Fibroblast of lung (primary cell): ENCODE data around the gene UROC1.

Source experiments
- EZH2 ChIP-seq: IDR thresholded peaks from 2 replicates; pipeline ENCODE4 v1.5.1; 2012; ENCODE audit warnings: low read length, control low read depth, mild to moderate bottlenecking; ENCODE audit errors: missing control alignments
- TF ChIP-seq, protein P1 (sequence below), 2 donors: IDR thresholded peaks in 1 of 2; conservative IDR thresholded peaks in 1 of 2; 1 replicate in 1 of 2; 2 replicates in 1 of 2; pipeline ENCODE4 v1.5.1; 2011 to 2012; ENCODE audit warnings: low read length in 2 of 2, control low read depth in 1 of 2, inconsistent platforms in 1 of 2, low read depth in 1 of 2, mild to moderate bottlenecking in 1 of 2

DNA sequence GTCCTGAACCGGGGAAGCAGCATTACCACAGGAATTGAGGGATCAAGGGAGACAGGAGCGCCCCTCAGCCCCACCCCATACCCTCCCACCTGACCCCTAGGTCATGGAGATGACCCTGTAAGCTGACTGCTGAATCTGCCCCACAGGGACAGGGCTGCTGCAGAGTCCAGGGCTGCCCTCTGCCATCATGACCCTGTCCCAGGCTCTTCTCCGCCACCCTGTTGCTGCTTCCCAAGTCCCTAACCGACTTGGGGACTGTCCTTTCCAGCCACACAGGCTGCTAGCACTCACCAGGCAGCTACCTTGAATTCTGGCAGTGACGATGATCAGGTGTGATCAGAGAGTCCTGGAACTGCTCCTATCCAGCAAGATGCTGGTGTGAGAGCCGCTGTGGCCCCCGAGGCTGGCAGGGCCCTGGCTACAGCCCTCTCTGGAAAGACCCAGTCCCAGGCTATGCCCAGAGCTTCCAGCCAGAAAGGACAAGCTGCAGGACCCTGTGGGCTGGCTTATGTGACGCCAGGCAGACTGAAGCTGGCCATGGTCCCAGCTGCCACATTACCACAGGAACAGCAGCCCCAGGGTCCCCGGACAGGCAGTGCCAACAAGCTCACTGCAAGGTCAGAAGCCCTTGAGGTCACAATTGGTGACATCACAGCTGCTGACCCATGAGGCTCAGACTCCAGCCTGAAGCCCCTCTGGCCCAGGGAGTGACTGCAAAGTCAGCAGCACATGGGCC, 40.9 kb upstream of the UROC1 start, which contains the start of gene C3orf22:
- TF ChIP-seq, protein P1, sequence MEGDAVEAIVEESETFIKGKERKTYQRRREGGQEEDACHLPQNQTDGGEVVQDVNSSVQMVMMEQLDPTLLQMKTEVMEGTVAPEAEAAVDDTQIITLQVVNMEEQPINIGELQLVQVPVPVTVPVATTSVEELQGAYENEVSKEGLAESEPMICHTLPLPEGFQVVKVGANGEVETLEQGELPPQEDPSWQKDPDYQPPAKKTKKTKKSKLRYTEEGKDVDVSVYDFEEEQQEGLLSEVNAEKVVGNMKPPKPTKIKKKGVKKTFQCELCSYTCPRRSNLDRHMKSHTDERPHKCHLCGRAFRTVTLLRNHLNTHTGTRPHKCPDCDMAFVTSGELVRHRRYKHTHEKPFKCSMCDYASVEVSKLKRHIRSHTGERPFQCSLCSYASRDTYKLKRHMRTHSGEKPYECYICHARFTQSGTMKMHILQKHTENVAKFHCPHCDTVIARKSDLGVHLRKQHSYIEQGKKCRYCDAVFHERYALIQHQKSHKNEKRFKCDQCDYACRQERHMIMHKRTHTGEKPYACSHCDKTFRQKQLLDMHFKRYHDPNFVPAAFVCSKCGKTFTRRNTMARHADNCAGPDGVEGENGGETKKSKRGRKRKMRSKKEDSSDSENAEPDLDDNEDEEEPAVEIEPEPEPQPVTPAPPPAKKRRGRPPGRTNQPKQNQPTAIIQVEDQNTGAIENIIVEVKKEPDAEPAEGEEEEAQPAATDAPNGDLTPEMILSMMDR (conservative IDR thresholded peaks at IDR 0.05 in 1 of 2, IDR thresholded peaks at IDR 0.05 in 1 of 2; ENCODE audit: low read depth in 1 of 2, low read length in 2 of 2): no peak
- no peak for TF ChIP-seq EZH2
